ENCODE data around the gene FCRL6.
A peak's percentile ranks its signal among the peaks of the same experiment; 100 is the strongest.

Gene FCRL6

GRCh38 chr1:159832309-159832708 is 30.1 kb downstream of the FCRL6 start:
- no peak for FAIRE-seq
- DNase-seq (ENCODE audit: insufficient read length, low spot score), result no peak

- FAIRE-seq (no peak), DNase-seq (ENCODE audit: insufficient read length, low spot score) (no peak)
Observed at GRCh38 chr1:159835356-159835755, 33.2 kb downstream of the FCRL6 start.

DNA sequence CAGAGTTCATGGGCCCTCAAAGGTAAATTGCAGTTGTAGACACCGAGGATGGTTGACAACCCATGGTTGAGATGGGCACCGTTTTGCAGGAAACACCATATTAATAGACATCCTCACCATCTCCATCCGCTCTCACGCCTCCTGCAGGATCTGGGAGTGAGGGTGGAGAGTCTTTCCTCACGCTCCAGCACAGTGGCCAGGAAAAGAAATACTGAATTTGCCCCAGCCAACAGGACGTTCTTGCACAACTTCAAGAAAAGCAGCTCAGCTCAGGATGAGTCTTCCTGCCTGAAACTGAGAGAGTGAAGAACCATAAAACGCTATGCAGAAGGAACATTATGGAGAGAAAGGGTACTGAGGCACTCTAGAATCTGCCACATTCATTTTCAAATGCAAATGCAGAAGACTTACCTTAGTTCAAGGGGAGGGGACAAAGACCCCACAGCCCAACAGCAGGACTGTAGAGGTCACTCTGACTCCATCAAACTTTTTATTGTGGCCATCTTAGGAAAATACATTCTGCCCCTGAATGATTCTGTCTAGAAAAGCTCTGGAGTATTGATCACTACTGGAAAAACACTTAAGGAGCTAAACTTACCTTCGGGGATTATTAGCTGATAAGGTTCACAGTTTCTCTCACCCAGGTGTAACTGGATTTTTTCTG is 33.8 kb downstream of the FCRL6 start:
- DNase-seq (ENCODE audit: insufficient read length, low spot score), result no peak
- FAIRE-seq, result no peak

DNA sequence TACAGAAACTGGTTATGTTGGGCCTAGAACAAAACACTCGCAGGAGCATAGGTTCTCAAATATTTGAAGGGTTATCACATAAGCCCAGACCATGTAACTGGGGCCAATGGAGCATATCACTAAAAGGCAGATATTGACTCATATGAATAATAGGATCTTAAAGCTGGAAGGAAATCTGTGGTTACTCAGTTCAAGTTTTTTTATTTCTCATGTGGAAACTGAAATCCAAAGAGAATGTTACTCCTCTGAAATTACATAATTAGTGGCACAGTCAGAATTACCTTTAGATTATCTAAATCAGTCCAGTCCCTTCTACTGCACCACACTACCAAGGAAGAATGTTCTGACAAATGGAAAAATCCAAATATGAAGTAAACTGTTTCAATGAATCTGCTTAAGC is 36.6 kb downstream of the FCRL6 start:
- no peak for FAIRE-seq
- no peak for DNase-seq (ENCODE audit: insufficient read length, low spot score)

GRCh38 chr1:159839116-159839849 is 37.1 kb downstream of the FCRL6 start:
- no peak for DNase-seq (ENCODE audit: insufficient read length, low spot score)
- no peak for FAIRE-seq

- FAIRE-seq (no peak), DNase-seq (ENCODE audit: insufficient read length, low spot score) (no peak)
Observed at GRCh38 chr1:159841749-159842148, 39.6 kb downstream of the FCRL6 start.

DNA sequence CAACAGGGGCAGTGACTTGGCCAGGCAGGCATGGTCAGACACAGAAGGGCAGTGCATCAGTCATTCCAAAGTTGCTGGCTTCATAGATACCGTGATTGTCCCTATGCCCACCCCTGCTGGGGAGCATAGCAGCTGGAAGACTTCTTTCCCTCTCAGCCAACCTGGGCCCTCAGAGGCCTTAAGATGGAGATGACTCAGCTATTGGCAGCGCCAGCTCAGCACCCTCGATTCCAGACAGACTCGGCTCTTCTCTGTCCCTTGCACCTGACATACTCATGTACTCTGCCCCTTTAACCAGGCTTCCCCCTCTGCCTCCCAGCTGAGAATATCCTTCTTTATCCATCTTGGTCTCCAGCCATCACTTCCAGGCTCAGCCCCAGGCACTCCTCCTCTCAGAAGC is 41.3 kb downstream of the FCRL6 start:
- no peak for DNase-seq (ENCODE audit: insufficient read length, low spot score)
- FAIRE-seq, result no peak

DNA sequence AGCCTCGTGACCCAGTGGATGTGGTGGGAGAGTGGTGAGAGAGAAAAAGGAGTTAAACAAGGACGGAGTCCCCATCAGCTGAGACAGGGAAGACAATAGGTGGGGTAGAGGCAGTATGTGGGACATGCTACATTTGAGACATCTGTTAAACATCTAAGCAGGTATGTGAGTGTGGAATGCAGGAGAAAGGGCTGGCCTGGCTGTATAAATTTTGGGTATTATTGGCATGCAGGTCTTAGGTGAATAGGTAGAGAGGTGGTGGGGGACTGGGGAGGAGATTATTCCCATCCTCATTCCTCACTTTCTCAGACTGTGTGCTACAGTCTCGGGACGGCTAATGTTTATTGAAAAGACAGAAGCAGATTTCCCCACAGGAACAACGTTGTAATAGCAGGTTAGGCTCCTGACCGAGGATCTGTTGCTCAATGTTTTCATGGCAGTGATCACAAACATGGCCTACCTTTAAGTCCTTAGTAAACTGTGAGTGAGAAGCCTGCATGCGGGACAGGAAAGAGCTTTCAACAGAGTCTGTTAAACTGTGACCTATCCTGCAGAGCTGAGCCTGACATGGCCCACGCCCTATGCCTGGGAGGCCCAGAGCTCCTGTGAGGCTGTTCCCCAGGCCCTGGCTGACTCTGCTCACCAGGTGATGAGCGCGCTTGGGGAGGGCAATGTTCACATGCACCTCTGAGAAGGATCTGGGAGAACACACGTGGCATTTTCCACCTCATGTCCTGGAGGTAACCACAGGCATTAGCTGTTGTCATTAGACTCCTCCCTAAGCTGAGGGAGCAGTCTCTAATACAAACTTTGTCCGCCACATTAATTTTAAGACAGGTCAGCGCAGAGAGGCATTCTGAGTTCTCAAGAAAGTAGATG is 43.8 kb downstream of the FCRL6 start:
- FAIRE-seq (no peak), DNase-seq (ENCODE audit: insufficient read length, low spot score) (no peak)

DNA sequence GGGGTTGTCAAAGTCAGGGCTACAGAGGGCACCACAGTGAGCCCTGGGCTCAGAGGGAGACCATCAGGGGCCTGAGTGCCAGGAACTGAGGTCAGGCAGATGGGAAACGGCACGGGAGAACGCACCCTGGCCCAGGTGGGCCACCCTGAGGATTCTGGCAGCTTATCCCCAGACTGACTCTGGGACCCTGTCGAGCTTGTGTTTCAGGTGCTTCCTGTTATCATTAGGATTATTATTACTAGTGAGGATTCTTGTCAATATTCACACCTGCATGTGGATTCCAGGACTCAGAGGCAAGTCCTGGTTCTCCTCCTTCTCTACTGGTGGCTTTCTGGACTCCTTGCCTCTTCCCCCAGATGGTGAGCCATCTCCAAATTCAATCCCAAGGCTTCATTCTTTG is 45.1 kb downstream of the FCRL6 start:
- FAIRE-seq (no peak), DNase-seq (ENCODE audit: insufficient read length, low spot score) (no peak)

- FAIRE-seq, result no peak
Observed at GRCh38 chr1:159848326-159848725, 46.2 kb downstream of the FCRL6 start.

GRCh38 chr1:159849626-159850366 is 47.6 kb downstream of the FCRL6 start:
- FAIRE-seq (no peak), DNase-seq (ENCODE audit: insufficient read length, low spot score) (no peak)

More at GRCh38 chr1:159848326-159848725, 46.2 kb downstream of the FCRL6 start:
- no peak for DNase-seq (ENCODE audit: insufficient read length, low spot score)

- DNase-seq (ENCODE audit: insufficient read length, low spot score), result no peak
Observed at GRCh38 chr1:159851407-159851806, 49.2 kb downstream of the FCRL6 start.

DNA sequence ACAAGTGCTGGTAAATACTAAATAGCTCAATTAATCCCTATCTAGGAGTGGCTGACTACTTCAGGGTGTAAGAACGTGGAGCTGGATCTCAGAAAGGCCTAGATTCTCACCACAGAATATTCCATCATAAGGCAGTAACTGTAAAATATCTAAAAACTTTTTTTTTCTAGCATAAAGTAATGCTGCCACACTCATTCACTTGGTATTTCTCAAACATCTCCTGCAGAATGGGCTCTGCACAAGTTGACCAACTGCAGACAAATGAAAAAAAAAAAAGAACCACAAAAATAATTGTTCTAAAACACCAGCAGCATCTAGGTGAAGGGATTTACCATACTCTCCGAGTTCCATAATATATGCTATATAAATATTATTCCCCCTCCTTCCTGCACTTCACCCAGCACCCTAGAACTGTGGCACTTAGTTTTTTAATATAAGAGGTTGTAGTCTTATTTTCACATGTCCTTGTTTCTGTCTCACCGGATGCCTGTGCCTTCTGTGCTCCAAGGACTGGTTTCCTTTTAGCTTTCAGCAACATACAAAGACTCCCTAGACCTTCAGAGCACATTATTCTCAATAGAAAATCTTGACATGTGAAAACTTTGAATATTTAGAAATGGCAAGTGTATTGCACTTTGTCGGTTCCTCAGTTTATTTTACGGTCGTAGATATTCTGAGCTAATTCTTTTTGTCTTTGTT is 51.4 kb downstream of the FCRL6 start:
- no peak for FAIRE-seq

More at GRCh38 chr1:159851407-159851806, 49.2 kb downstream of the FCRL6 start:
- no peak for FAIRE-seq

DNA sequence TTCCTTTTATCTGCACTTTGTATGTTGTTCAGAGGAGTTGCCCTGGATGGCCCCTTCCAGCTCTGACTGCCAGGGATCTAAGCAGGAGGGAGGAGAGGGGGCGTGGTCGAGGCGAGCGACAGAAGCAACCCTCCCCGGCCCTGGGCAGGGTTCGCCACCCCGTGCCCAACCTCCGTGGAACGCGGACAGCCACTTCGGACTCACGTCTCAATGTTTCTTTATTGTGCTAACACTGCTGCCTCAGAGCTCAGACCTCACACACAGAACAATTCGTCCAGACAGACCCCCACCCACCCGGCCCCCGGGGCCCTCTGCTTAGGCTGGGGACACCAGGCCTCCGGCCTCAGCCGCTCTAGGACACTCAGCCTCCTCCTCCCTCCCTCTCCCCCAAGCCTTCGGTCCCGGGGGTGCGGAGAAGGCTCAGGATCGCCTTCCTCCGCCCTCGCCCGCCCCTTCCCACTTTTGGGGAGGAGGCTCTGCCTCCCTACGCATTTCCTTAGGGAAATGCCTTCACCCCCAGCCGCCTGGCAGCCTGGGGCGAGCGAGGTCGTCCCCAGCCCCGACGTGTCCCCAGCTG is 52.0 kb downstream of the FCRL6 start:
- FAIRE-seq, result peak; percentile 9
- DNase-seq (ENCODE audit: insufficient read length, low spot score), result peak; percentile 60

More for the DNA sequence above, 51.4 kb downstream of the FCRL6 start:
- DNase-seq (ENCODE audit: insufficient read length, low spot score), result no peak

DNA sequence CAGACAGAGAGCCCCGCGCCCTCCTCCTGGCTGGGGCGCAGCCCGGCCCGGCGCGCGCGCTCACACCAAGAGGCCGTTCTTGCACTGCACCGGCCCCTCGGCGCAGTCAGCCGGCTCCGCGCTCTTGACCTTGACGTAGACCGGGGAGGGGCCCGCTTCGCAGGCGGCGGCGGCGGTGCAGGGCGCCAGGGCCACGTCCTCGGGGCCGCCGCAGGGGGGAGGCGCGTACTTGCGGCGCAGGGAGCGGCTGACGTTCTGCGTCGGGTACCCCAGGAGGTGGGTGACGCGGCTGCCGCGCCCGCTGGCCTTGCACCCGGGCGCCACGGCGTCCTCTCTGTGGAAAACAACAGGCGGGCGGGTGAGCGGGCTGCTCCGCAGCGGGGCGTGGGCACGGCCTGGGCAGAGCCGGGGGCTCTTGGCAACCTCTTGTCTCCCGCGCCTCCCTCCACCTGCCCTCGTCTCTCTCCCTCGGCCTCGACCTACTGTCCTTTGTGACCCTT is 52.6 kb downstream of the FCRL6 start:
- peak; percentile 65 for DNase-seq (ENCODE audit: insufficient read length, low spot score)
- peak; percentile 78 for FAIRE-seq

- DNase-seq (ENCODE audit: insufficient read length, low spot score) (no peak), FAIRE-seq (no peak)
Observed at GRCh38 chr1:159855709-159856108, 53.5 kb downstream of the FCRL6 start.

- FAIRE-seq, result no peak
- no peak for DNase-seq (ENCODE audit: insufficient read length, low spot score)
Observed at GRCh38 chr1:159856576-159856975, 54.4 kb downstream of the FCRL6 start.

- DNase-seq (ENCODE audit: insufficient read length, low spot score) (no peak), FAIRE-seq (no peak)
Observed at GRCh38 chr1:159857889-159858288, 55.7 kb downstream of the FCRL6 start.

DNA sequence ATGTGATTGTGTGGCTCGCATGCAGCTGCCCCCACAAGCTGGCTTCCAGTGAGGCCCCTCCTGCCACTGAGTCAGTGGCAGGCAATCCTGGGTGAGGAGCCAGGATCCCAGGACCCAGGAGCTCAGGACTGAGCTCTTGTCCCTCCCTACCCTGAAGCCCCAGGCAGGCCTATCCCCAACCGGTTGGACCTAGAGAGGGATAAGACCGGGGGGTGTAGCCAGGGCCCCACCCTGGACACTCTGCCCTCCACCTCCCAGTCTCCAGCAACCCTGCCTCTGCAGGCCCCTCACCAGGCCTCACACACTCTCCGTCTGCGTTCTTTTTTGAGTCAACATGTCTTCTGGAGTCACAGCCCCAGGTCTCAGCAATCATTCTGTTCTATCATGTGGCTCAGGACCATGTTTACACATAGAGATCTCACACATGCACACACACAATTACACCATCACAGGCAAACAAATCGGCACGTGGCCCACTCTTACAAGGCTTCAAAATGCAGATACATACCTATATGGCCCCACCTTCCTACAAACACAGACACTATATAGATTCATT is 57.7 kb downstream of the FCRL6 start:
- DNase-seq (ENCODE audit: insufficient read length, low spot score) (no peak), FAIRE-seq (no peak)

Data from HTR-8/SVneo (cell line).